Sigmoid colon (tissue), 4 donors: ENCODE data around the gene KMT2C.

ENCODE experiments used
- CTCF ChIP-seq, 4 experiments: fragments of 450-650 bp in 3 of 4; fragments of 200-600 bp in 1 of 4; IDR thresholded peaks; one replicate each; pipeline ENCODE4 v1.5.1; 2016 to 2019; ENCODE audit warnings: antibody characterized with exemption in 4 of 4, mild to moderate bottlenecking in 3 of 4, moderate library complexity in 2 of 4
- POLR2A ChIP-seq, 2 donors: fragments of 450-650 bp; IDR thresholded peaks; one replicate each; pipeline ENCODE4 v1.6.1; 2016; ENCODE audit warnings: antibody characterized with exemption in 2 of 2, mild to moderate bottlenecking in 2 of 2, moderate library complexity in 2 of 2
- POLR2AphosphoS5 ChIP-seq, 4 donors: sonication (generic); formaldehyde crosslinking; IDR thresholded peaks; one replicate each; pipeline ENCODE4 v1.6.1; 2017; ENCODE audit warnings: antibody characterized with exemption in 4 of 4

GRCh38 chr7:152086513-152086912, 349.3 kb downstream of the KMT2C start:
- TF ChIP-seq CTCF (IDR thresholded peaks at IDR 0.05): no peak
- TF ChIP-seq POLR2AphosphoS5 (IDR thresholded peaks at IDR 0.05): no peak
- TF ChIP-seq POLR2A (IDR thresholded peaks at IDR 0.05): no peak
